Kidney tubule cell (primary cell): Measurements from ENCODE around the gene ATP6V0B.

Experiments used
- DNase-seq: peaks from one replicate; pipeline ENCODE4 v3.0.0-alpha.2; 2018; ENCODE audit warnings: low spot score

ATP6V0B gene

GRCh38 chr1:43985984-43986595 is 11.3 kb downstream of the ATP6V0B start:
- peak; percentile 31 for DNase-seq

- DNase-seq: no peak
Measured at GRCh38 chr1:43986712-43987111, 12.0 kb downstream of the ATP6V0B start.

- no peak for DNase-seq
Measured at GRCh38 chr1:43987159-43987902, 12.6 kb downstream of the ATP6V0B start.

- DNase-seq: no peak
Measured at GRCh38 chr1:43990271-43991199, 15.8 kb downstream of the ATP6V0B start.

GRCh38 chr1:43991200-43991475 is 16.4 kb downstream of the ATP6V0B start:
- DNase-seq: no peak

- peak; percentile 88 for DNase-seq
Measured at GRCh38 chr1:43991476-43992231, 16.9 kb downstream of the ATP6V0B start, which contains the start of gene CCDC24. Gene CCDC24, plus strand, starts transcription at chr1:43991599. Its CDS starts 280 bp downstream, at chr1:43991879.

- DNase-seq: no peak
Measured at GRCh38 chr1:43992232-43992995, 17.7 kb downstream of the ATP6V0B start.

- DNase-seq: no peak
Measured at GRCh38 chr1:43993206-43993914, 18.6 kb downstream of the ATP6V0B start.

GRCh38 chr1:43994071-43994470 is 19.3 kb downstream of the ATP6V0B start:
- DNase-seq: no peak

- DNase-seq: peak; percentile 44
Measured at GRCh38 chr1:43994794-43995790, 20.3 kb downstream of the ATP6V0B start.

- no peak for DNase-seq
Measured at GRCh38 chr1:43995984-43996732, 21.4 kb downstream of the ATP6V0B start.

- no peak for DNase-seq
Measured at GRCh38 chr1:43996733-43997115, 22.0 kb downstream of the ATP6V0B start.

GRCh38 chr1:43997295-43997999 is 22.7 kb downstream of the ATP6V0B start:
- no peak for DNase-seq

- DNase-seq: no peak
Measured at GRCh38 chr1:43998000-43998378, 23.2 kb downstream of the ATP6V0B start.

- no peak for DNase-seq
Measured at GRCh38 chr1:43999455-43999854, 24.7 kb downstream of the ATP6V0B start.

- DNase-seq: no peak
Measured at GRCh38 chr1:44000122-44000665, 25.4 kb downstream of the ATP6V0B start.

- no peak for DNase-seq
Measured at GRCh38 chr1:44002165-44002564, 27.4 kb downstream of the ATP6V0B start.
